ENCODE data around the gene DSCAM.

Gene DSCAM

DNA sequence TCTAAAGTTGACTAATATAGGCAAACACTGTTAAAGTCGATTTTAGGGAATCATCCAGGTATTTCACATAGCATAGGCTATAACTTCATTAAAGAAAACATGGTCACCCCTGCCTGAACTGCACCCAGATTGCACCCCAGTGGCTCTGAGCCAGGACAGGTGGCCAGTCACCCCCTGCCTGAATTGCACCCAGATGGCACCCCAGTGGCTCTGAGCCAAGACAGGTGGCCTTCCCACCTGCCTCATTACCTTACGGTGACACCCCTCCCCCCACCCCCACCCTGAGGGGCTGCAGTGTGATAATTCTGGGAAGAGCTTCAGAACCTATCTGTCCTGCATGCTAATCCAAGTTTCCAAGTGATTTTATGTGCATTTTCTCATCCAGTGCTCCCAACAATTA is 78.9 kb downstream of the DSCAM start:
- DNase-seq (ENCODE audit: low spot score) = no peak
- in situ Hi-C loops (cut with MboI; ENCODE audit: low pct_unique_long_range_greater_than_20kb, low sequenced_read_pairs, unreplicated experiment) = no loop called here
- TF ChIP-seq, protein P1, sequence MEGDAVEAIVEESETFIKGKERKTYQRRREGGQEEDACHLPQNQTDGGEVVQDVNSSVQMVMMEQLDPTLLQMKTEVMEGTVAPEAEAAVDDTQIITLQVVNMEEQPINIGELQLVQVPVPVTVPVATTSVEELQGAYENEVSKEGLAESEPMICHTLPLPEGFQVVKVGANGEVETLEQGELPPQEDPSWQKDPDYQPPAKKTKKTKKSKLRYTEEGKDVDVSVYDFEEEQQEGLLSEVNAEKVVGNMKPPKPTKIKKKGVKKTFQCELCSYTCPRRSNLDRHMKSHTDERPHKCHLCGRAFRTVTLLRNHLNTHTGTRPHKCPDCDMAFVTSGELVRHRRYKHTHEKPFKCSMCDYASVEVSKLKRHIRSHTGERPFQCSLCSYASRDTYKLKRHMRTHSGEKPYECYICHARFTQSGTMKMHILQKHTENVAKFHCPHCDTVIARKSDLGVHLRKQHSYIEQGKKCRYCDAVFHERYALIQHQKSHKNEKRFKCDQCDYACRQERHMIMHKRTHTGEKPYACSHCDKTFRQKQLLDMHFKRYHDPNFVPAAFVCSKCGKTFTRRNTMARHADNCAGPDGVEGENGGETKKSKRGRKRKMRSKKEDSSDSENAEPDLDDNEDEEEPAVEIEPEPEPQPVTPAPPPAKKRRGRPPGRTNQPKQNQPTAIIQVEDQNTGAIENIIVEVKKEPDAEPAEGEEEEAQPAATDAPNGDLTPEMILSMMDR (IDR thresholded peaks at IDR 0.05; ENCODE audit: extremely low read depth, insufficient read depth, missing control alignments) = no peak

DNA sequence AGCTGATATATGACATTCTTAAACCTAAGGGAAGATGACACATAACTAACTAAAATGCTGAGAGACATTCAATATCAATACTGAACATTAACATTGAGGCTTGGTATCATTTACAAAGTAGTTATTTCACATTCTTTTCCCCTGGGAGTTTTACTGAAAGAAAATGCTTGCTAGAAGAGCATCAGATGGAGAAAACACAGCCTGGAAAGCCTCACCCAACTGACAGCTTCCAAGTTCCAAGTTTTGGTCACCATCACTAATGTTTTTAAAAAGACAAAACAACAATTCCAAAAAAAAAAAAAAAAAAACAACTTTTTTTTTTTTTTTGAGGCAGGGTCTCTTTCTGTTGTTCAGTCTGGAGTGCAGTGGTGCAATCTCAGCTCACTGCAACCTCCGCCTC is 80.6 kb downstream of the DSCAM start:
- TF ChIP-seq, protein P1 (IDR thresholded peaks at IDR 0.05; ENCODE audit: extremely low read depth, insufficient read depth, missing control alignments) = no peak
- in situ Hi-C loops (cut with MboI; ENCODE audit: low pct_unique_long_range_greater_than_20kb, low sequenced_read_pairs, unreplicated experiment) = no loop called here
- DNase-seq (ENCODE audit: low spot score) = no peak

GRCh38 chr21:40765811-40766210 is 81.1 kb downstream of the DSCAM start:
- in situ Hi-C loops (cut with MboI; ENCODE audit: low pct_unique_long_range_greater_than_20kb, low sequenced_read_pairs, unreplicated experiment) = no loop called here
- TF ChIP-seq, protein P1 (IDR thresholded peaks at IDR 0.05; ENCODE audit: extremely low read depth, insufficient read depth, missing control alignments) = no peak
- no peak for DNase-seq (ENCODE audit: low spot score)

DNA sequence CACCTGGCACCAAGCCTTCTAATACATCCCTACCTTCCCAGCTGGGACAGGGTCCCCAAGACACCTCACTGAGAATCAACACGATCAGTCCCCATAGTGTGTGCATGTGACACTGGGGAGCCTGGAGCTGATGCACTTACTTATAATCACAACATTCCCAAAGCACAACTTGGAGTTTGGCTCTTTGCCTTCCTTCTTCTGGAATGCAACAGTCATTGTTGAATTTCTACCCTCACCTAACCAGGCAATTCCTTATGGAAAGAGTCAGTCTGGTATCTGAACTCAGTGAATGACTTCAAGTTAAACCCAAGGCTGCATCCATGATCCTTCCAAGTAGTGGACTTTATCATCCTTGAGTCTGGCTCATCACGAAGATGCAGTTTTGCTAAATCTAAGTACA is 86.1 kb downstream of the DSCAM start:
- in situ Hi-C loops (cut with MboI; ENCODE audit: low pct_unique_long_range_greater_than_20kb, low sequenced_read_pairs, unreplicated experiment) = no loop called here
- no peak for DNase-seq (ENCODE audit: low spot score)
- TF ChIP-seq, protein P1 (IDR thresholded peaks at IDR 0.05; ENCODE audit: extremely low read depth, insufficient read depth, missing control alignments) = no peak

- in situ Hi-C loops (cut with MboI; ENCODE audit: low pct_unique_long_range_greater_than_20kb, low sequenced_read_pairs, unreplicated experiment) = no loop called here
- TF ChIP-seq, protein P1 (IDR thresholded peaks at IDR 0.05; ENCODE audit: extremely low read depth, insufficient read depth, missing control alignments) = no peak
- no peak for DNase-seq (ENCODE audit: low spot score)
These were observed 87.9 kb downstream of the DSCAM start for GRCh38 chr21:40759061-40759460.

DNA sequence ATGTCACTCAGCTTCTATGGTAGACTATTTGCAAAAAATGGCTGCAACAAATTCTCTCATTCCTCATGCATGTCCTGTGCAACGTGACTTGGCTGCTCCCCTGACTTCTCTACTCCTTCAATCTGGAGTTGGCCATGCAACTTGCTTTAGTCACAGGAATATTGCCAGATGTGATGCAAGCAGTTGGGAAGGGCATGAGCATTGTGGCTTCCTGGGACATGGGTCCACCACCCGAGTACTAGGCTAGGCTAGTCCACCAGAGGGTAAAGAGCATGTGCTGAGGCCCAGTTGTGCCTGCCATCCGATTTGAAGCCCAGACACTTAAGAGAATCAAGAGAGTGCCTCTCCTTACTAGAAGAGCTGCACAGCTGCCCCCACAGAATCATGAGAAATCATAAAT is 89.6 kb downstream of the DSCAM start:
- in situ Hi-C loops (cut with MboI; ENCODE audit: low pct_unique_long_range_greater_than_20kb, low sequenced_read_pairs, unreplicated experiment) = no loop called here
- TF ChIP-seq, protein P1 (IDR thresholded peaks at IDR 0.05; ENCODE audit: extremely low read depth, insufficient read depth, missing control alignments) = no peak
- DNase-seq (ENCODE audit: low spot score) = no peak

GRCh38 chr21:40754466-40754865 is 92.5 kb downstream of the DSCAM start:
- in situ Hi-C loops (cut with MboI; ENCODE audit: low pct_unique_long_range_greater_than_20kb, low sequenced_read_pairs, unreplicated experiment) = no loop called here
- DNase-seq (ENCODE audit: low spot score) = no peak
- TF ChIP-seq, protein P1 (IDR thresholded peaks at IDR 0.05; ENCODE audit: extremely low read depth, insufficient read depth, missing control alignments) = no peak

Data from GM13977 (cell line).